Airway epithelial cell (primary cell): ENCODE results near the gene ENC1. TPM values are rescaled to one million over a fixed set of nuclear protein-coding genes. Genes with fewer than 3 reads are reported as not detected.

Source experiments
- total RNA-seq: library from RNA; depleted of rRNA; stranded (reverse); fragments of >200 nt; gene quantifications from 2 replicates; pipeline ENCODE4 v1.2.3, GENCODE V29; 2015

Gene ENC1
- 14.0 and 27.2 TPM in 2 replicates for total RNA-seq

GRCh38 chr5:74640450-74640953 lies at the start of gene ENC1:
ENC1 (minus strand) TSS chr5:74640728; CDS start chr5:74636485, 4,243 bp downstream.

GRCh38 chr5:74684900-74685851 lies 44.6 kb upstream of the ENC1 start, which contains the start of gene HEXB:
HEXB (plus strand) TSS chr5:74685233; CDS start chr5:74685261, 28 bp downstream.

Other genes starting within 250 kb of the ENC1 start
- gene HEXB, start 44.5 kb upstream of the ENC1 start, total RNA-seq: 68.0 and 99.3 TPM in 2 replicates
- gene GFM2, start 126.4 kb upstream of the ENC1 start, total RNA-seq: 28.3 and 32.2 TPM in 2 replicates
- 109 and 112 TPM in 2 replicates for gene NSA2, start 126.5 kb upstream of the ENC1 start, total RNA-seq
- 4.8 and 14.0 TPM in 2 replicates for gene FAM169A, start 225.7 kb upstream of the ENC1 start, total RNA-seq